Measurements from ENCODE around the gene LCLAT1. TPM values are rescaled to one million over a fixed set of nuclear protein-coding genes. Genes with fewer than 3 reads are reported as not detected.

Gene LCLAT1
- total RNA-seq, 6 donors from 2014 or later: 7.0 to 21.9 (median 12.4) TPM

GRCh38 chr2:30472326-30472725 is 25.3 kb downstream of the LCLAT1 start:
- Histone ChIP-seq H3K27ac (peak overlapping the region in 1 of 4 donors; percentile 64), H3K4me1 (peaks cover 0 to 9% (median 6%) of the 10 kb centered on the region in 4 donors), H3K9me3 (peaks cover 0 to 6% (median 0%) of the 10 kb centered on the region in 4 donors), H3K4me3 (no peak overlapping the region), H3K36me3 (no peaks in the 10 kb centered on the region), H3K27me3 (no peaks in the 10 kb centered on the region)
- DNase-seq (no peak), ATAC-seq (ENCODE audit: low FRiP score in 2 of 2) (no peak)
- no peak for TF ChIP-seq POLR2A (IDR thresholded peaks at IDR 0.05)
- TF ChIP-seq POLR2AphosphoS5 (IDR thresholded peaks at IDR 0.05): no peak
- TF ChIP-seq EP300 (IDR thresholded peaks at IDR 0.05): no peak
- no peak for TF ChIP-seq CTCF (IDR thresholded peaks at IDR 0.05)

GRCh38 chr2:30475542-30475941 is 28.5 kb downstream of the LCLAT1 start:
- no peak for DNase-seq
- ATAC-seq (ENCODE audit: low FRiP score in 2 of 2): no peak

GRCh38 chr2:30476636-30477035 is 29.6 kb downstream of the LCLAT1 start:
- ATAC-seq (ENCODE audit: low FRiP score in 2 of 2): no peak

More at GRCh38 chr2:30475542-30475941, 28.5 kb downstream of the LCLAT1 start:
- H3K36me3 ChIP-seq: no peaks in the 10 kb centered on the region
- H3K27me3 ChIP-seq: no peaks in the 10 kb centered on the region
- H3K9me3 ChIP-seq: no peaks in the 10 kb centered on the region
- no peak overlapping the region for H3K27ac ChIP-seq
- H3K4me1 ChIP-seq: peaks cover 0 to 9% (median 6%) of the 10 kb centered on the region in 4 donors
- H3K4me3 ChIP-seq: no peak overlapping the region
- TF ChIP-seq POLR2AphosphoS5 (IDR thresholded peaks at IDR 0.05): no peak
- TF ChIP-seq EP300 (IDR thresholded peaks at IDR 0.05): no peak
- TF ChIP-seq CTCF (IDR thresholded peaks at IDR 0.05): no peak
- no peak for TF ChIP-seq POLR2A (IDR thresholded peaks at IDR 0.05)

GRCh38 chr2:30480703-30481322 is 33.8 kb downstream of the LCLAT1 start:
- H3K27ac ChIP-seq: no peak overlapping the region
- WGBS, 2 donors: 69 to 80% methylated on average over 6 of the region's 6 CpGs
- H3K9me3 ChIP-seq: no peaks in the 10 kb centered on the region
- ATAC-seq (ENCODE audit: low FRiP score in 2 of 2) (no peak), DNase-seq (no peak)
- H3K4me1 ChIP-seq: peaks cover 0 to 11% (median 4%) of the 10 kb centered on the region in 4 donors
- no peaks in the 10 kb centered on the region for H3K36me3 ChIP-seq
- TF ChIP-seq EP300 (IDR thresholded peaks at IDR 0.05): no peak
- TF ChIP-seq POLR2A (IDR thresholded peaks at IDR 0.05): no peak
- no peak for TF ChIP-seq CTCF (IDR thresholded peaks at IDR 0.05)
- TF ChIP-seq POLR2AphosphoS5 (IDR thresholded peaks at IDR 0.05): no peak
- no peak overlapping the region for H3K4me3 ChIP-seq
- H3K27me3 ChIP-seq: no peaks in the 10 kb centered on the region

More at GRCh38 chr2:30476636-30477035, 29.6 kb downstream of the LCLAT1 start:
- TF ChIP-seq POLR2AphosphoS5 (IDR thresholded peaks at IDR 0.05): no peak
- no peak for TF ChIP-seq EP300 (IDR thresholded peaks at IDR 0.05)
- TF ChIP-seq CTCF (IDR thresholded peaks at IDR 0.05): no peak
- TF ChIP-seq POLR2A (IDR thresholded peaks at IDR 0.05): no peak
- Histone ChIP-seq H3K36me3 (no peaks in the 10 kb centered on the region), H3K4me1 (peaks cover 0 to 13% (median 7%) of the 10 kb centered on the region in 4 donors), H3K4me3 (no peak overlapping the region), H3K27me3 (no peaks in the 10 kb centered on the region), H3K27ac (no peak overlapping the region), H3K9me3 (no peaks in the 10 kb centered on the region)
- WGBS, 2 donors: 89 to 90% methylated on average over 2 of the region's 2 CpGs
- DNase-seq: no peak

GRCh38 chr2:30481323-30481800 is 34.3 kb downstream of the LCLAT1 start:
- TF ChIP-seq EP300 (IDR thresholded peaks at IDR 0.05) (no peak), CTCF (IDR thresholded peaks at IDR 0.05) (no peak), POLR2A (IDR thresholded peaks at IDR 0.05) (no peak), POLR2AphosphoS5 (IDR thresholded peaks at IDR 0.05) (no peak)
- peaks cover 0 to 11% (median 4%) of the 10 kb centered on the region in 4 donors for H3K4me1 ChIP-seq
- WGBS, 2 donors: 51 to 76% methylated on average over 3 of the region's 3 CpGs
- no peaks in the 10 kb centered on the region for H3K27me3 ChIP-seq
- H3K4me3 ChIP-seq: no peak overlapping the region
- ATAC-seq (ENCODE audit: low FRiP score in 2 of 2) (peak in 1 of 2 donors; percentile 72), DNase-seq (peak in 1 of 2 donors; percentile 41)
- H3K9me3 ChIP-seq: no peaks in the 10 kb centered on the region
- H3K27ac ChIP-seq: no peak overlapping the region
- H3K36me3 ChIP-seq: no peaks in the 10 kb centered on the region

Measured in upper lobe of left lung (tissue), 6 donors.